ENCODE data around the gene ACAT1.
"Not testable (repeated sequence)": the region's sequence is repeated elsewhere in the genome, so short reads cannot be mapped to it uniquely, and the experiment has no call there.

ACAT1 gene

GRCh38 chr11:108147150-108147549 lies 25.8 kb downstream of the ACAT1 start:
- no peak for DNase-seq

GRCh38 chr11:108148556-108148955 lies 27.2 kb downstream of the ACAT1 start:
- DNase-seq: no peak

GRCh38 chr11:108154591-108154990 lies 33.2 kb downstream of the ACAT1 start:
- DNase-seq: no peak

- DNase-seq: no peak
These were observed 39.7 kb downstream of the ACAT1 start for GRCh38 chr11:108160970-108161566.

- not testable (repeated sequence) for DNase-seq
These were observed 41.5 kb downstream of the ACAT1 start for GRCh38 chr11:108162878-108163277.

- no peak for DNase-seq
These were observed 46.3 kb downstream of the ACAT1 start for GRCh38 chr11:108167624-108168023.

GRCh38 chr11:108170184-108170583 lies 48.8 kb downstream of the ACAT1 start:
- DNase-seq: no peak

- DNase-seq: no peak
These were observed 56.2 kb downstream of the ACAT1 start for GRCh38 chr11:108177570-108177969.

- DNase-seq: no peak
These were observed 72.4 kb downstream of the ACAT1 start for GRCh38 chr11:108193725-108194124.

- no peak for DNase-seq
These were observed 75.5 kb downstream of the ACAT1 start for GRCh38 chr11:108196901-108197300.
